Activated CD4-positive, alpha-beta T cell treated with anti-CD3 and anti-CD28 coated beads, Interleukin-2, amount 10 ng/mL, durations not matched to agents 24 days and 14 days (primary cell): ENCODE measurements around the gene CD302. TPM values are rescaled to one million over a fixed set of nuclear protein-coding genes. Genes with fewer than 3 reads are reported as not detected.
"Not testable (repeated sequence)": the region's sequence is repeated elsewhere in the genome, so short reads cannot be mapped to it uniquely, and the experiment has no call there.

Experiments
- DNase-seq: peaks from one replicate; pipeline ENCODE4 v3.0.0; 2022
- H3K27ac Mint-ChIP-seq: one replicate; pipeline ENCODE4 v1.8.0; 2022; ENCODE audit warnings: mild to moderate bottlenecking, mixed read lengths
- H3K27me3 Mint-ChIP-seq: one replicate; pipeline ENCODE4 v1.8.0; 2022; ENCODE audit warnings: mixed read lengths
- H3K36me3 Mint-ChIP-seq: one replicate; pipeline ENCODE4 v1.8.0; 2022; ENCODE audit warnings: low read depth, mild to moderate bottlenecking, mixed read lengths
- H3K4me1 Mint-ChIP-seq: one replicate; pipeline ENCODE4 v1.8.0; 2021; ENCODE audit warnings: mixed read lengths
- H3K4me3 Mint-ChIP-seq: one replicate; pipeline ENCODE4 v1.8.0; 2022; ENCODE audit warnings: mild to moderate bottlenecking, moderate library complexity, mixed read lengths
- H3K9me3 Mint-ChIP-seq: one replicate; pipeline ENCODE4 v1.8.0; 2021; ENCODE audit warnings: mixed read lengths
- intact Hi-C: fragments of 100-400 bp; cut with micrococcal nuclease; formaldehyde crosslinking; loops from one replicate; pipeline ENCODE4 v1.15.1; 2023
- total RNA-seq: library from RNA; stranded (reverse); gene quantifications from 2 replicates; pipeline ENCODE4 v1.2.3, GENCODE V29; 2022

The CD302 gene
- total RNA-seq, 1 donor from 2014 or later = 0.72 TPM

DNA sequence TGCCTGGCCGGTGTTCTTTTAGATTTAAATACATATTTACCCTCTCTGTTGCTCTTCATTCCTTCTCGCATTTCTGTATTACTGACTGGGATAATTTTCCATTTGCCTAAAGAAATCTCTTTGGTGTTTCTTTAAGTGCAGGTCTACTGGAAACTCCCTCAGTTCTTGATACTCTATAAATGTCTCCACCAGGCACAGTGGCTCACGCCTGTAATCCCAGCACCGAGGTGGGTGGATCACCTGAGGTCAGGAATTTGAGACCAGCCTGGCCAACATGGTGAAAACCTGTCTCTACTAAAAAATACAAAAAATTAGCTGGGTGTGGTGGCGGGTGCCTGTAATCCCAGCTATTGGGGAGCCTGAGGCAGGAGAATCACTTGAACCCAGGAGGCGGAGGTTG, 10.4 kb downstream of the CD302 start:
- H3K27me3 Mint-ChIP-seq, H3K36me3 Mint-ChIP-seq, DNase-seq, intact Hi-C loops, H3K4me1 Mint-ChIP-seq, H3K4me3 Mint-ChIP-seq, H3K27ac Mint-ChIP-seq, H3K9me3 Mint-ChIP-seq: not testable (repeated sequence)

GRCh38 chr2:159786938-159787337, 11.1 kb downstream of the CD302 start:
- H3K27ac Mint-ChIP-seq = no peak overlapping the region
- no peak for DNase-seq
- H3K4me3 Mint-ChIP-seq = no peak overlapping the region
- no peaks in the 10 kb centered on the region for H3K36me3 Mint-ChIP-seq
- no peaks in the 10 kb centered on the region for H3K9me3 Mint-ChIP-seq
- intact Hi-C loops = no loop called here
- peaks cover 6% of the 10 kb centered on the region for H3K27me3 Mint-ChIP-seq
- peaks cover 6% of the 10 kb centered on the region for H3K4me1 Mint-ChIP-seq

GRCh38 chr2:159785195-159785594, 12.8 kb downstream of the CD302 start:
- peaks cover 2% of the 10 kb centered on the region for H3K4me1 Mint-ChIP-seq
- no peak overlapping the region for H3K27ac Mint-ChIP-seq
- DNase-seq = no peak
- H3K36me3 Mint-ChIP-seq = no peaks in the 10 kb centered on the region
- peaks cover 6% of the 10 kb centered on the region for H3K27me3 Mint-ChIP-seq
- no peaks in the 10 kb centered on the region for H3K9me3 Mint-ChIP-seq
- no peak overlapping the region for H3K4me3 Mint-ChIP-seq
- intact Hi-C loops = no loop called here

DNA sequence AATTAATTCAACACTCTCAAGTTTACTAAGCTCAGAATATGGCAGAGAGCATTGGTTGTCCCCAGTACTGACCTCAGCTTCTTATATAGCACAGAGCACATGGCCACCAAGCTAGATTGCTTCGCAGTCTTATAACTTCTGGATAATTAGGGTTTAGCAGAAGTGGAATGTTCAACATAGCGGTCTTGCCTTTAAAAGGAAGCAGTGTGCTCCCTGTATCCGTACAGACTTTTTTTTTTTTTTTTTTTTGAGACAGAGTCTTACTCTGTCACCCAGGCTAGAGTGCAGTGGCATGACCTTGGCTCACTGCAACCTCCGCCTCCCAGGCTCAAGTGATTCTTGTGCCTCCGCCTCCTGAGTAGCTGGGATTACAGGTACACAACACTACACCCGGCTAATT, 13.3 kb downstream of the CD302 start:
- intact Hi-C loops, H3K9me3 Mint-ChIP-seq, H3K27me3 Mint-ChIP-seq, H3K4me1 Mint-ChIP-seq, DNase-seq, H3K27ac Mint-ChIP-seq, H3K36me3 Mint-ChIP-seq, H3K4me3 Mint-ChIP-seq: not testable (repeated sequence)

GRCh38 chr2:159783556-159783955, 14.5 kb downstream of the CD302 start:
- H3K36me3 Mint-ChIP-seq = no peaks in the 10 kb centered on the region
- no peak overlapping the region for H3K4me3 Mint-ChIP-seq
- H3K27me3 Mint-ChIP-seq = peaks cover 6% of the 10 kb centered on the region
- DNase-seq = no peak
- H3K27ac Mint-ChIP-seq = no peak overlapping the region
- H3K9me3 Mint-ChIP-seq = no peaks in the 10 kb centered on the region
- intact Hi-C loops = no loop called here
- no peaks in the 10 kb centered on the region for H3K4me1 Mint-ChIP-seq

DNA sequence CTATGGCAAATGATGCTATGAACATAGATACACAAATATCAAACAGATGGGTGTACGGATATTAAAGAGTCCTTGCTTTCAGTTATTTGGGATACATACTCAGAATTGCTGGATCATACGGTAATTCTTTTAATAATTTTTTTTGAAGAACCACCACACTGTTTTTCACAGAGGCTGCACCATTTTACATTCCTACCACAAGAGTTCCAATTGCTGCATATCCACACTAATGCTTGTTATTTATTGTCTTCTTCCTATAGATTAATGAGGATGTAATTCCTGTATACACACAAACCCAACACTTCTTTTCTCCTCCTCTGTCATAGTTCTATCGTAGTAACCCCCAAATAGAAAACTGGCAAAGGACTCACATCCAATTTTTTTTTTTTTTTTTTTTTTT, 21.7 kb downstream of the CD302 start:
- intact Hi-C loops = no loop called here
- Mint-ChIP-seq H3K36me3 (peaks cover 9% of the 10 kb centered on the region), H3K4me3 (no peak overlapping the region), H3K4me1 (no peaks in the 10 kb centered on the region), H3K27me3 (no peaks in the 10 kb centered on the region), H3K9me3 (no peaks in the 10 kb centered on the region), H3K27ac (no peak overlapping the region)
- no peak for DNase-seq

GRCh38 chr2:159775021-159775420, 23.0 kb downstream of the CD302 start:
- H3K27ac Mint-ChIP-seq = no peak overlapping the region
- H3K4me3 Mint-ChIP-seq = no peak overlapping the region
- no peaks in the 10 kb centered on the region for H3K27me3 Mint-ChIP-seq
- H3K4me1 Mint-ChIP-seq = no peaks in the 10 kb centered on the region
- intact Hi-C loops = no loop called here
- H3K9me3 Mint-ChIP-seq = no peaks in the 10 kb centered on the region
- DNase-seq = no peak
- H3K36me3 Mint-ChIP-seq = peaks cover 12% of the 10 kb centered on the region

- Mint-ChIP-seq H3K9me3 (no peaks in the 10 kb centered on the region), H3K36me3 (peaks cover 12% of the 10 kb centered on the region), H3K27ac (no peak overlapping the region), H3K27me3 (no peaks in the 10 kb centered on the region), H3K4me1 (no peaks in the 10 kb centered on the region), H3K4me3 (no peak overlapping the region)
- intact Hi-C loops = no loop called here
- no peak for DNase-seq
Observed at GRCh38 chr2:159774370-159774990, 23.5 kb downstream of the CD302 start.

DNA sequence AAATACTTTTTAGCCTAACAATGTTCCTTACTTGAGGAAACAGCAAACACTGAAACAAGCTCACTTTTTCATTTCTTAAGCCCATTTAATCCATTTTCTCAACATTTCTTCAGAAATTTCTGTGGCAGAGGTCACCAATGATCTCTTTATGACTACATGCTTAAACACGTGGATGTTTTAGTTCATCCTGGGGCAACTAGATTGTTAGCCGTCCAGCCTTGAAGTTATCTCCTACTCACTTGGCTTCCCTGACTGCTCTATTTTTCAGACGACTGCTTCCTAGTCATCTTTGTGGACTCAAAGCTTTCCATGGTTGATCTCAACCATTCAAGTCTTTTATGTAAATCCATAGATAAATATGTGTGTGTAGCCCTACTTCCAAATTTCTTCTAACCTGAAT, 24.1 kb downstream of the CD302 start:
- H3K4me3 Mint-ChIP-seq = no peak overlapping the region
- DNase-seq = no peak
- H3K4me1 Mint-ChIP-seq = no peaks in the 10 kb centered on the region
- intact Hi-C loops = no loop called here
- H3K36me3 Mint-ChIP-seq = peaks cover 16% of the 10 kb centered on the region
- no peaks in the 10 kb centered on the region for H3K9me3 Mint-ChIP-seq
- no peak overlapping the region for H3K27ac Mint-ChIP-seq
- H3K27me3 Mint-ChIP-seq = no peaks in the 10 kb centered on the region

GRCh38 chr2:159773426-159773825, 24.6 kb downstream of the CD302 start:
- Mint-ChIP-seq H3K27ac (no peak overlapping the region), H3K36me3 (peaks cover 16% of the 10 kb centered on the region), H3K27me3 (no peaks in the 10 kb centered on the region), H3K9me3 (no peaks in the 10 kb centered on the region), H3K4me1 (no peaks in the 10 kb centered on the region), H3K4me3 (no peak overlapping the region)
- intact Hi-C loops = no loop called here
- no peak for DNase-seq

DNA sequence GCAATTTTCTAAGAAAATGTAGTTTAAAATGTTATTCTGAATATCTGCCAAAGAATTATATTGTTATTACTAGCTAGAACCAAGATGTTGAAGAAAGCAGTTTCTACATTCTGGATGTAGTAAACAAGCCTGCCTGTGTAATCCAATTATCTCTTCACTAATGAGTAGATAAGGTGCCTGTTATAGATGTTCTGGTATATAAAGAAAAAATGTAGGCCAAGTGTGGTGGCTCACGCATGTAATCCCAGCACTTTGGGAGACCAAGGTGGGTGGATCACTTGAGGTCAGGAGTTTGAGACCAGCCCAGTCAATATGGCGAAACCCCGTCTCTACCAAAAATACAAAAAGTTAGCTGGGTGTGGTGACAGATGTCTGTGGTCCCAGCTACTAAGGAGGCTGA, 28.9 kb downstream of the CD302 start:
- no peak overlapping the region for H3K27ac Mint-ChIP-seq
- no peaks in the 10 kb centered on the region for H3K9me3 Mint-ChIP-seq
- H3K4me3 Mint-ChIP-seq = no peak overlapping the region
- no peak for DNase-seq
- H3K27me3 Mint-ChIP-seq = no peaks in the 10 kb centered on the region
- intact Hi-C loops = no loop called here
- peaks cover 2% of the 10 kb centered on the region for H3K4me1 Mint-ChIP-seq
- H3K36me3 Mint-ChIP-seq = peaks cover 38% of the 10 kb centered on the region

DNA sequence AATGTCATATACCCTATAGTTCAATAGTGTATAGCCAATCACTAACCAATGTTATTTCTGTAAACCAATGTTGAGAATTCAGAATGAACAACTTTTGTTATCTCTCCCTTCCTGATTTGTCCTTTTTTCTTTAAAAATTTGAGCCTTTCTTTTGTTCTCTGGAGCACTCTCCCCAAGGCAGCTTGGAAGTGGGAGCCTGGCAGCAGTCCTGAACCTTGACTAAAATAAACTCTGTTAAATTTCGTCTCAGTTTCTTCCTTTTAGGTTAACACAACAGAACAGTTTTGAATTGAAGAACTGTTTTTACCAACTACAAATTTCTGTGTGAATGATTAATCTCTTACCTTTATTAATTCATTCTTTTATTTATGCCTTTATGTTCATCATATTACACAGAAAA, 35.9 kb downstream of the CD302 start:
- peak overlapping the region; percentile 32 for H3K27ac Mint-ChIP-seq
- peaks cover 60% of the 10 kb centered on the region for H3K36me3 Mint-ChIP-seq
- intact Hi-C loops = no loop called here
- no peaks in the 10 kb centered on the region for H3K9me3 Mint-ChIP-seq
- no peaks in the 10 kb centered on the region for H3K27me3 Mint-ChIP-seq
- DNase-seq = no peak
- no peak overlapping the region for H3K4me3 Mint-ChIP-seq
- peaks cover 9% of the 10 kb centered on the region for H3K4me1 Mint-ChIP-seq

- no peak for DNase-seq
- H3K9me3 Mint-ChIP-seq = no peaks in the 10 kb centered on the region
- H3K27me3 Mint-ChIP-seq = no peaks in the 10 kb centered on the region
- peaks cover 9% of the 10 kb centered on the region for H3K4me1 Mint-ChIP-seq
- H3K4me3 Mint-ChIP-seq = no peak overlapping the region
- no peak overlapping the region for H3K27ac Mint-ChIP-seq
- H3K36me3 Mint-ChIP-seq = peaks cover 50% of the 10 kb centered on the region
- intact Hi-C loops = no loop called here
Observed at GRCh38 chr2:159760326-159760725, 37.7 kb downstream of the CD302 start.

DNA sequence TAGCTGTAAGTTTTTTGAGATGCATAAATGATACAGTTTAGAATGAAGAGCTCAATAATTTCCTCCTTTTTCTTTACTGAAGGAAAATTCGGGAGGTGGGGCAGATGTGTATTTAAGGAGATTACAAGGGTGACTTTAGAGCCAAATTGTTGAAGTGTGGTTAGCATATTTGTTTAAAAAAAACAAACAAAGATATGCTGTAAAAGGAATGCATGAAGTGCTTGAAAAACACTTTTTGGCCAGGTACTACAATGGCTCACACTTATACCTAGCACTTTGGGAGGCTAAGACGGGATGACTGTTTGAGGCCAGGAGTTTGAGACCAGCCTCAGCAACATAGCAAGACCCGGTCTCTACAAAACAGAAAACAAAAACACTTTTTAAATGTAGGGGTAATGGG, 38.4 kb downstream of the CD302 start:
- H3K9me3 Mint-ChIP-seq = no peaks in the 10 kb centered on the region
- intact Hi-C loops = loop anchor here (5.0 kb wide), 1 partner anchor 47 kb away; the partner anchor contains the start of gene MARCHF7
- DNase-seq = no peak
- no peaks in the 10 kb centered on the region for H3K27me3 Mint-ChIP-seq
- H3K4me1 Mint-ChIP-seq = peaks cover 9% of the 10 kb centered on the region
- no peak overlapping the region for H3K4me3 Mint-ChIP-seq
- H3K27ac Mint-ChIP-seq = no peak overlapping the region
- peaks cover 45% of the 10 kb centered on the region for H3K36me3 Mint-ChIP-seq

- H3K27me3 Mint-ChIP-seq = no peaks in the 10 kb centered on the region
- DNase-seq = no peak
- H3K4me1 Mint-ChIP-seq = peaks cover 7% of the 10 kb centered on the region
- intact Hi-C loops = loop anchor here (5.0 kb wide), 1 partner anchor 46 kb away; the partner anchor contains the start of gene MARCHF7
- H3K9me3 Mint-ChIP-seq = no peaks in the 10 kb centered on the region
- H3K4me3 Mint-ChIP-seq = no peak overlapping the region
- peaks cover 43% of the 10 kb centered on the region for H3K36me3 Mint-ChIP-seq
- no peak overlapping the region for H3K27ac Mint-ChIP-seq
Observed at GRCh38 chr2:159758686-159759085, 39.3 kb downstream of the CD302 start.
